ENCODE measurements around the gene ELMO3. TPM values are rescaled to one million over a fixed set of nuclear protein-coding genes. Genes with fewer than 3 reads are reported as not detected.
A peak's percentile ranks its signal among the peaks of the same experiment; 100 is the strongest.

ELMO3 gene
- total and polyA plus RNA-seq, 2 experiments from 2014 or later = 0.15 to 1.1 TPM

DNA sequence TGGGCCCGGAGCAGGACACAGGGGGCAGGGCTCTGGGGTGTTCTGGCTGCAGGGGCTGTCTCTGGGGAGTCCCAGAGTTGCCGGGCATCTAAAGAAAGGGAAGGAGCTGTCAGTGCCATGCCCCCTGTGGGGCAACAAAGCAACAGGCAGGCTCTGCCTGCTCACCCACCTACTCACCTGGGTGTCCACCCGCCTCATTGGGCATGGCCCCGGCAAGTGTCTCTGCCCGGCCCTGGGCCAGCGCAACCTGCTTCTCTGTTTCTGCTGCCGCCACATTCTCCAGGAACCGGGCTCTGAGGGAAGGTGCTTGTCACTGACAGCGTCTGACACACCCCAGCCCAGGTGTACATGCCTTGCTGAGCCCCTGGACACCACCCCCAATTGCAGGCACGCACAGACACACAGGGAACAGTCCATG, 35.3 kb downstream of the ELMO3 start:
- H3K36me3 ChIP-seq = peaks cover 20% of the 10 kb centered on the region

DNA sequence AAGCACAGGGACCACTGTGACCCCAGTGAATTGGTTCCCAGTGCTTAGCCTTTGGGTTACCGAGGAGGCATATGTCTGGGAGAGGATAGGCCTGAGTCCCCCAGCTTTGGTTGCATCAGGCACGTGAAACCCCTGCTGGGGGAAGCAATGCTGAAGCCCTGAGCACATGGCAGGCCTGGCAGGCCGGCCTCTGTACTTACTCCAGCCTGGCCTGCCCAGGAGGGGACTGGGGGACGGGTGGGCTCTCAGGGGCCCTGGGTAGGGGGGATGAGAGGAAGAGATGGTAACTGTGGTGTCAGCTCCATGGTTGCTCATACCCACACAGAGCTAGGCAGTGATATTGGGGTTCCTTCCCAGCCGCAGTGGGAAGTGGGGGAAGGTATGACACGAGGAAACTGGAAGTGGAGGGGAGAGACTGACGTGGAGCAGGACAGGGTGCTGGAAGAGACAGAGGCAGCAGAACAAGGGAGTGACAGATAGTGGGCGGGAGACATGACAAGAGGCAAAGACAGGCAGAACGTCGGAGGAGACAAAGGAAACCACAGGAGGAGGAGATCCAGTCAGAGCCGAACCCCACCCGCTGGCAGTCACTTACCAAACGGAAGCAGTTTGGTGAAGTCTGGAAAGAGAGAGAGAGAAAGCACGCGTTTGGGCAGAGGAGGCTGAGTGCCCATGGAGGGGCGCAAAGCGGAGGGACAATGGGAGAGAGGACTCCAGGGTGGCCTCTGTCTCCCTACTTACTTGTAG, 37.1 kb downstream of the ELMO3 start:
- no peak overlapping the region for H3K4me3 ChIP-seq
- DNase-seq (ENCODE audit: low read depth in 1 of 2, low spot score in 1 of 2) = no peak

More for the DNA sequence above, 35.3 kb downstream of the ELMO3 start:
- Histone ChIP-seq H3K4me3 (no peak overlapping the region), H3K27ac (no peak overlapping the region), H3K4me1 (ENCODE audit: low read depth) (no peaks in the 10 kb centered on the region), H3K27me3 (no peaks in the 10 kb centered on the region), H3K9me3 (ENCODE audit: low read depth) (no peaks in the 10 kb centered on the region)
- TF ChIP-seq, protein P1, sequence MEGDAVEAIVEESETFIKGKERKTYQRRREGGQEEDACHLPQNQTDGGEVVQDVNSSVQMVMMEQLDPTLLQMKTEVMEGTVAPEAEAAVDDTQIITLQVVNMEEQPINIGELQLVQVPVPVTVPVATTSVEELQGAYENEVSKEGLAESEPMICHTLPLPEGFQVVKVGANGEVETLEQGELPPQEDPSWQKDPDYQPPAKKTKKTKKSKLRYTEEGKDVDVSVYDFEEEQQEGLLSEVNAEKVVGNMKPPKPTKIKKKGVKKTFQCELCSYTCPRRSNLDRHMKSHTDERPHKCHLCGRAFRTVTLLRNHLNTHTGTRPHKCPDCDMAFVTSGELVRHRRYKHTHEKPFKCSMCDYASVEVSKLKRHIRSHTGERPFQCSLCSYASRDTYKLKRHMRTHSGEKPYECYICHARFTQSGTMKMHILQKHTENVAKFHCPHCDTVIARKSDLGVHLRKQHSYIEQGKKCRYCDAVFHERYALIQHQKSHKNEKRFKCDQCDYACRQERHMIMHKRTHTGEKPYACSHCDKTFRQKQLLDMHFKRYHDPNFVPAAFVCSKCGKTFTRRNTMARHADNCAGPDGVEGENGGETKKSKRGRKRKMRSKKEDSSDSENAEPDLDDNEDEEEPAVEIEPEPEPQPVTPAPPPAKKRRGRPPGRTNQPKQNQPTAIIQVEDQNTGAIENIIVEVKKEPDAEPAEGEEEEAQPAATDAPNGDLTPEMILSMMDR (IDR thresholded peaks at IDR 0.05; ENCODE audit: low read depth, low read length) = no peak
- DNase-seq (ENCODE audit: low read depth in 1 of 2, low spot score in 1 of 2) = no peak

DNA sequence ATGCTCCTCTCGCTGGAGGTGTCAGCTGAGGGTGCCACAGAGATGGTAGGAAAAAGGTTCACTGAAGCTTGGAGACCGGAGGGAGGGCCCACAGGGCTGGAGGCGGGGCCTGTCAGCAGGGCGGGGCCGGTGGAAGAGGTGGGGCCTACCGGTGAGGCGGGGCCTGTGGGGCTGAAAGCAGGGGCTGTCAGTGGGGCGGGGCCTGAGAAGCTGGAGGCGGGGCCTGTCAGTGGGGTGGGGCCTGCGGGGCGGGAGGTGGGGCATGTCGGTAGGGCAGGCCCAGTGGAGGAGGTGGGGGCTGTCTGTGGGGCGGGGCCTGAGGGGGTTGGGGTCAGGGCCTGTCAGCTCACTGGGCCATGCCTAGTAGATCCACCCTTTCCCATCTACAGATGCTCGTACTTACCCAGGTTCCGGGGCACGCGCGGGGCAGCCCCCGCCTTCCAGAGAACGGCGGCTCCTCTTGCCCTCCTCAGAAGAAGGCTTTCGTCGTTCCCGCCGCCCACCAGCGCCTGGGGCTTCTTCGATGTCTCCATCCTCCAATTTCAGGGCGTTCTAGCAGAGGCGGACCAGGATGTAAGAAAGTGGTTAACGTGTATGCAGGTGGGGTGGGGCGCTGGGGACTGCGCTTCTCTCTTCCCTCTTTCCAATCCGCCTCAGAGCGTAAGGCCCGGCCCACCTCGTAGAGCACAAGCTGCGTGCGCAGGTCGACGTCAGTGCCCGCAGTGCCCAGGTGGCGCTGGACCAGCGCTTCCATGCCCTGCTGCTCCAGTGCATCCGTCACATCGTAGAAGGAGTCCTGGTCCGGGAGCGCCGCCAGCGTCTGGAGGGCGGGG, 37.8 kb downstream of the ELMO3 start:
- TF ChIP-seq, protein P1 (IDR thresholded peaks at IDR 0.05; ENCODE audit: low read depth, low read length) = no peak
- H3K27ac ChIP-seq = no peak overlapping the region
- no peaks in the 10 kb centered on the region for H3K27me3 ChIP-seq
- H3K36me3 ChIP-seq = peaks cover 5% of the 10 kb centered on the region
- H3K4me3 ChIP-seq = no peak overlapping the region
- no peaks in the 10 kb centered on the region for H3K4me1 ChIP-seq (ENCODE audit: low read depth)
- peak; percentile 32 to 41 for DNase-seq (ENCODE audit: low read depth in 1 of 2, low spot score in 1 of 2)
- no peaks in the 10 kb centered on the region for H3K9me3 ChIP-seq (ENCODE audit: low read depth)

More for the DNA sequence above, 37.1 kb downstream of the ELMO3 start:
- Histone ChIP-seq H3K27ac (no peak overlapping the region), H3K4me1 (ENCODE audit: low read depth) (no peaks in the 10 kb centered on the region), H3K27me3 (no peaks in the 10 kb centered on the region), H3K9me3 (ENCODE audit: low read depth) (no peaks in the 10 kb centered on the region), H3K36me3 (peaks cover 12% of the 10 kb centered on the region)
- TF ChIP-seq, protein P1 (IDR thresholded peaks at IDR 0.05; ENCODE audit: low read depth, low read length) = no peak

DNA sequence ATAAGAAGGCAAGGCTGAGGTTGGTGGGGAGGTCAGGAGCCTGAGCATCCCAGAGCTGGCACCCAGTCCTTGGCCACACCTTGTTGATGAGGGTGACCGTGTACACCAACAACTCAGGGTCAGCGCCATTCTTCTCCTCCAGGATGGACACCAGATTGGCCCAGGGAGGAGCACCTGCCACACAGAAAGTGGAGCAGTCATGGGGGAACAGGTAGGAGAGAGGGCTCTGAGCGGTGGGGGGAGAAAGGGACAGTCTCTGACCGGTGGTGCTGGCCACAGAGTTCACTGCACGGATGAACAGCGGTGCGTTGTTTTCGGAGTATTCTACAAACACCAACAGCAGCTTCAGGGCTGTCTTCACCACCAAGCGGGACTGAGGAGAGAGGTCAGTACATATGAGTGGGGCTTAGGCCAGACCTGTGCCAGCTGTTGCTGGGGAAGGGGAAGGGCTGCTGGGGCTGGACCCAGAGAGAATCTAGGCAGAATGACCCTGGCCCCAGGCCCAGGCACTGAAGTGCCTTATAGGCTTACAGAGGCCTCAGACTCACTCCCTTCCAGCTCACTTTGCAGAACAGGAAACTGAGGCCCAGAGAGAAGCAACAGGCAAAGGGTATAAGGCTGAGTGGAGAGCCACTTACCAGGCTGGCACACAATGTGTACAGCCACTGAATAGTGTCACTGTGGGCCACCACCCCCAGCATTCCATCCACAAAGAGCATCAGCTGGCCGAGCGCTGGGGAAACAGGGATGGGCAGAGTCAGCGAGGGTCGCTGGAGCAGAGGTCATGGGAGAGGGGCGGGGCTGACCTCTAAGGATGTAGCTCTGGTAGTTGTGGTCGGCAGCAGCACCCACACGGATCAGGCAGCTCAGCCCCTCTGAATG, 38.7 kb downstream of the ELMO3 start:
- Histone ChIP-seq H3K4me3 (no peak overlapping the region), H3K9me3 (ENCODE audit: low read depth) (no peaks in the 10 kb centered on the region), H3K4me1 (ENCODE audit: low read depth) (no peaks in the 10 kb centered on the region), H3K27me3 (no peaks in the 10 kb centered on the region), H3K27ac (no peak overlapping the region), H3K36me3 (peaks cover 5% of the 10 kb centered on the region)
- no peak for DNase-seq (ENCODE audit: low read depth in 1 of 2, low spot score in 1 of 2)
- TF ChIP-seq, protein P1 (IDR thresholded peaks at IDR 0.05; ENCODE audit: low read depth, low read length) = no peak

DNA sequence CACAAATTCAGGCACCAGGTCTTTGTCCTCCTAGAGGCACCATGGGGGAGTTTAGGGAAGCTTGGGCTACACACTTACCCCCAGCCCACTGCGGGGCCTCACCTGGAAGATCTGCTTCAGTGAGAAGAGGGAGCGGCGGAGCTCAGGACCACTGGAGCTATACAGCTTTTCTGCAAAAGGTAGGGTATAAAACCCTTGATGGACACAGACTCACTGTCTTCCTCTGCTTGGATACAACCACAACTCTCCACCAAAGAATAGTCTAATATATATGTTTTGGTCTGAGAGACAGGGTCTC, 39.3 kb downstream of the ELMO3 start:
- no peak overlapping the region for H3K27ac ChIP-seq
- H3K27me3 ChIP-seq = no peaks in the 10 kb centered on the region
- H3K9me3 ChIP-seq (ENCODE audit: low read depth) = no peaks in the 10 kb centered on the region
- H3K4me1 ChIP-seq (ENCODE audit: low read depth) = no peaks in the 10 kb centered on the region
- H3K36me3 ChIP-seq = peaks cover 5% of the 10 kb centered on the region
- no peak overlapping the region for H3K4me3 ChIP-seq
- TF ChIP-seq, protein P1 (IDR thresholded peaks at IDR 0.05; ENCODE audit: low read depth, low read length) = no peak
- no peak for DNase-seq (ENCODE audit: low read depth in 1 of 2, low spot score in 1 of 2)
